Breast epithelium (tissue), 4 donors: ENCODE measurements around the gene SYT2. TPM values are rescaled to one million over a fixed set of nuclear protein-coding genes. Genes with fewer than 3 reads are reported as not detected.
"Not testable (repeated sequence)": the region's sequence is repeated elsewhere in the genome, so short reads cannot be mapped to it uniquely, and the experiment has no call there.

ENCODE experiments used
- DNase-seq, 2 donors: peaks; one replicate each; pipeline ENCODE4 v3.0.0-alpha.2; 2019; ENCODE audit warnings: low spot score in 2 of 2
- H3K27ac ChIP-seq, 2 donors: fragments of 200-600 bp; sonication (generic) in 1 of 2; one replicate each; pipeline ENCODE4 v1.5.1; 2016 to 2019; ENCODE audit warnings: mild to moderate bottlenecking in 1 of 2
- H3K27me3 ChIP-seq, 2 donors: fragments of 200-600 bp; sonication (generic) in 1 of 2; one replicate each; pipeline versions ENCODE4 v1.5.1 to v1.6.0; 2017 to 2019; ENCODE audit warnings: control low read depth in 1 of 2, mild to moderate bottlenecking in 1 of 2
- H3K36me3 ChIP-seq: fragments of 200-600 bp; one replicate; pipeline ENCODE4 v1.5.1; 2019
- H3K4me1 ChIP-seq, 2 donors: fragments of 200-600 bp; sonication (generic); one replicate each; pipeline ENCODE4 v1.5.1; 2016 to 2019; ENCODE audit warnings: control low read depth in 1 of 2
- H3K4me3 ChIP-seq, 3 donors: fragments of 200-600 bp; sonication (generic); 1 replicate in 2 of 3; 2 replicates in 1 of 3; pipeline ENCODE4 v1.5.1; 2016 to 2019; ENCODE audit warnings: mild to moderate bottlenecking in 3 of 3, moderate library complexity in 2 of 3
- H3K9me3 ChIP-seq, 2 donors: fragments of 200-600 bp; sonication (generic) in 1 of 2; one replicate each; pipeline ENCODE4 v1.5.1; 2016 to 2019; ENCODE audit warnings: control low read depth in 1 of 2
- POLR2A ChIP-seq: fragments of 450-650 bp; IDR thresholded peaks from one replicate; pipeline ENCODE4 v1.6.1; 2016; ENCODE audit warnings: antibody characterized with exemption, mild to moderate bottlenecking, moderate library complexity
- POLR2AphosphoS5 ChIP-seq, 3 donors: sonication (generic); formaldehyde crosslinking; IDR thresholded peaks; one replicate each; pipeline ENCODE4 v1.6.1; 2017; ENCODE audit warnings: antibody characterized with exemption in 3 of 3
- intact Hi-C: fragments of 100-400 bp; cut with DNase I; formaldehyde crosslinking; loops from one replicate; pipeline ENCODE4 v1.15.1; 2023; ENCODE audit warnings: low total_unique reads
- total RNA-seq, 3 donors: library from RNA; depleted of rRNA; stranded (reverse); fragments of >200 nt; gene quantifications; one replicate each; pipeline ENCODE4 v1.1.0, GENCODE V29; 2016
- TF ChIP-seq, protein P1 (sequence below), 3 donors: fragments of 450-650 bp; IDR thresholded peaks; one replicate each; pipeline ENCODE4 v1.5.1; 2016 to 2017; ENCODE audit warnings: antibody characterized with exemption in 3 of 3, mild to moderate bottlenecking in 3 of 3, moderate library complexity in 3 of 3

Gene SYT2
- total RNA-seq, 3 donors from 2014 or later = under 0.01 to 0.15 (median under 0.01) TPM

DNA sequence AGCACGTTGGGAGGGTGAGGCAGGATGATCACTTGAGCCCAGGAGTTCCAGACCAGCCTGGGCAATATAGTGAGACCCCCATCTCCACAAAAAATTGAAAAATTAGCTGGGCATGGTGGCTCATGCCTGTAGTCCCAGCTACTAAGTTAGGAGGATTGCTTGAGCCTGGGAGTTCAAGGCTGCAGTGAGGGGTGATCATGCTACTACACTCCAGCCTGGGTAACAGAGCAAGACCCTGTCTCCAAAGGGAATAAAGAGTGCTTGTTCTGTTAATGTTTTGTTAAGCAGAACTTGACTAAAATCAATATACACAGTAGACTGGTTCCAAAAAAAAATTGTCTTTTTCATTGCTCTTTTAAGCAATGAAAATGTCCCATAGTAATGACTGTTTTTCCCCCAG is 146.4 kb downstream of the SYT2 start:
- Histone ChIP-seq H3K9me3 (no peaks in the 10 kb centered on the region), H3K27me3 (no peaks in the 10 kb centered on the region), H3K27ac (peak overlapping the region in 1 of 2 donors; percentile 54), H3K4me3 (no peak overlapping the region), H3K4me1 (peaks cover 0 to 3% of the 10 kb centered on the region in 2 donors), H3K36me3 (no peaks in the 10 kb centered on the region)
- no peak for TF ChIP-seq POLR2A
- TF ChIP-seq, protein P1, sequence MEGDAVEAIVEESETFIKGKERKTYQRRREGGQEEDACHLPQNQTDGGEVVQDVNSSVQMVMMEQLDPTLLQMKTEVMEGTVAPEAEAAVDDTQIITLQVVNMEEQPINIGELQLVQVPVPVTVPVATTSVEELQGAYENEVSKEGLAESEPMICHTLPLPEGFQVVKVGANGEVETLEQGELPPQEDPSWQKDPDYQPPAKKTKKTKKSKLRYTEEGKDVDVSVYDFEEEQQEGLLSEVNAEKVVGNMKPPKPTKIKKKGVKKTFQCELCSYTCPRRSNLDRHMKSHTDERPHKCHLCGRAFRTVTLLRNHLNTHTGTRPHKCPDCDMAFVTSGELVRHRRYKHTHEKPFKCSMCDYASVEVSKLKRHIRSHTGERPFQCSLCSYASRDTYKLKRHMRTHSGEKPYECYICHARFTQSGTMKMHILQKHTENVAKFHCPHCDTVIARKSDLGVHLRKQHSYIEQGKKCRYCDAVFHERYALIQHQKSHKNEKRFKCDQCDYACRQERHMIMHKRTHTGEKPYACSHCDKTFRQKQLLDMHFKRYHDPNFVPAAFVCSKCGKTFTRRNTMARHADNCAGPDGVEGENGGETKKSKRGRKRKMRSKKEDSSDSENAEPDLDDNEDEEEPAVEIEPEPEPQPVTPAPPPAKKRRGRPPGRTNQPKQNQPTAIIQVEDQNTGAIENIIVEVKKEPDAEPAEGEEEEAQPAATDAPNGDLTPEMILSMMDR (IDR thresholded peaks at IDR 0.05) = no peak
- no peak for DNase-seq
- intact Hi-C loops = no loop called here

DNA sequence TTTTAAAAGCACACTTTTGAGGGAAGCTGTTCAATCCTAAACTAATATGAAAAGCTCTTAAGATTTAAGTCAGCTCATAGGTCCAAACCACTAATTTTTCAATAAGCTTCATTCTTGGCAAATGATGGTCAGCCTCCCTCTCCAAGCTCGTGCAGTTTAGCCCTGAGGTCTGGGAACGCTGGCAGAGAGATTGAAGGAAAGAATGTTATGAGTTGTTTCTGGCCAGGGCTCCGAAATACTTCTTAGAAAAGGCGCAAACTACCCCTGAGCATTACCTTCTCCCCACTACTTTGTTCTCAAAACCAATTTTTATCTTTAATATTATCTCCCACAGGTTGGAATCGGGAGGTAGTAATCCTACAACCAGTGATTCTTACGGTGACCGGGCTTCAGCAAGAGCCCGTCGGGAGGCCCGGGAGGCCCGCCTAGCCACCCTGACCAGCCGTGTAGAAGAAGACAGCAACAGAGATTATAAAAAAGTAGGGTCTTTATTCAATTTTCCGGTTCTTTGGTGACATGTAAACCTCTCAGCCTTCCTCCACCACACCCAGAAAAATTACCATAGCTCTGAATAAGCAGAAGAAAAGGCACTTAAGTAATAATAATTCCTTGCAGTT is 147.7 kb downstream of the SYT2 start:
- Histone ChIP-seq H3K4me1 (peaks cover 0 to 3% of the 10 kb centered on the region in 2 donors), H3K27me3 (no peaks in the 10 kb centered on the region), H3K9me3 (no peaks in the 10 kb centered on the region), H3K27ac (peak overlapping the region; percentile 56 to 64), H3K36me3 (no peaks in the 10 kb centered on the region), H3K4me3 (no peak overlapping the region)
- intact Hi-C loops = no loop called here
- DNase-seq = peak in 1 of 2 donors; percentile 50
- no peak for TF ChIP-seq POLR2A
- TF ChIP-seq POLR2AphosphoS5 (IDR thresholded peaks at IDR 0.05) = no peak
- TF ChIP-seq, protein P1 (IDR thresholded peaks at IDR 0.05) = no peak

DNA sequence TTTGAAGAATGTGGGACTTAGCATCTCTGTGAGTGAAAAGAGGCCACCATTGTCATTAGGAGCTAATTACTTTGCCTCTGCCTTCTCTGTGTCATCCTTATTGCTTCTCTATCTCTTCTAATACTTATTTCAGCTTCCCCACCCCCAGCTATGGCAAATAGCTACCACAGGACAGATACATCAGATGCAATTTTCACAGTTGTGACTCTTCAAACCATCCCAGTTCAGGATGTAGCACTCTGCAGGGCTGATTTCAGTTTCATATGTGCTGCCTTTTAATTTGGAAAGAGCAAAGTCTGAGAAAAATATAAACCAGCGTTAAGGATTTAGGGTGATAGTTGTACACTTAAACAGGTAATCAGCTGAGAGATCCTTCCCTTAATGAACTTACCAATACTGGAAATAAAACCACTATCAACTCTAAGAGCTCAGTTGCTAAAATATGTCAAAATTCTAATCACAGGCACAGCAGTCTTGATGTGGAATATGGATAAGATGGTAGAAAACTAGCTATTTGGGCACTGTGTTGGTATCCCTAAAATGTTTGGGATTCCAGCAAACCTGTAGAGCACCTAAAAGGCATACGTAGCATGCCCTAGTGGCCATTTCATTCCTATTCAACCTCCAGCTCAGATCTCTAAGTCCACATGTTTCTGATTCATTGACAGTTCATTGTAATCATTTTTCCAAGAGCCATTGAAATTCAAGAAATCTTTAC is 148.4 kb downstream of the SYT2 start:
- no peak for DNase-seq
- H3K4me1 ChIP-seq = peaks cover 0 to 3% of the 10 kb centered on the region in 2 donors
- TF ChIP-seq POLR2A = no peak
- TF ChIP-seq, protein P1 (IDR thresholded peaks at IDR 0.05) = peak in 1 of 3 donors; percentile 33
- H3K27ac ChIP-seq = peak overlapping the region; percentile 56 to 64
- no peaks in the 10 kb centered on the region for H3K36me3 ChIP-seq
- H3K4me3 ChIP-seq = no peak overlapping the region
- intact Hi-C loops = no loop called here
- no peaks in the 10 kb centered on the region for H3K27me3 ChIP-seq
- no peaks in the 10 kb centered on the region for H3K9me3 ChIP-seq

DNA sequence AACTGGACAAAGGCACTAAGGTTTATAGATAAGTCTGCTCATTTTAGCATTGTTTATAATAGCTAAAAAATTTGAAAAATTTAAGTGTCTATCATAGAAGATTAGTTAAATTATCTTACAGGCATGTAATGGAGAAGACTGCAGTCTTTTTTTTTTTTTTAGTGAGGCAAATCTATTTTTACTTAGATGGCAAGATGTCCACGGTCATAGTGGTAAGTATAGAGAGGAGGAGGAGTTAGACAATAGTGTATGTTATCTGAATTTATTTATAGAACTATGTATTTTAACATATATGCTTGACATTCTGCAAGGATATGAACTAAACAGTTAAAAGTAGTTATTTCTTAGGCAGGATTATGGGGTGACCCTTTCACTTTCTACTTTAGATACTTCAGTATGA is 149.0 kb downstream of the SYT2 start:
- Histone ChIP-seq H3K27me3 (no peaks in the 10 kb centered on the region), H3K36me3 (no peaks in the 10 kb centered on the region), H3K4me1 (peaks cover 0 to 2% of the 10 kb centered on the region in 2 donors), H3K27ac (no peak overlapping the region), H3K9me3 (no peaks in the 10 kb centered on the region), H3K4me3 (no peak overlapping the region)
- intact Hi-C loops = no loop called here
- no peak for DNase-seq
- TF ChIP-seq POLR2AphosphoS5 (IDR thresholded peaks at IDR 0.05) (no peak), POLR2A (no peak)
- TF ChIP-seq, protein P1 (IDR thresholded peaks at IDR 0.05) = no peak

DNA sequence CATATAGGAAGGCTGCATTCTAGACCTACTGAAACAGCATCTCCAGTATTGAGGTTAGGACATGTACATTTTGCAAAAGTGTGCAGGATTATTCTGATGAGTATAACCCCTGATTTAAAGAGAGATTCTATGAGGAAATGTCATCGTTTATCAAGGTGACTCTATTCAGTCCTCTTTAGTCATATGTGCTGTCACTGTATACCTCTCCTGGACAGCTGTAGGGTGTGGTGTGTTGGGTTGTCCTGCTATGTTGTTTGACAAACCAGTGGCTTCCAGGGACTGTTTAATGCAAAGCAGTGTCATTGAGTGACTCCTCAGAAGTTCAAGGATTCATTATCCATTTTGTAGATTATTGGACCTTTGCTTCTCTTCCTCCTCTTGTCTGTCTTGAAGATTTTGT is 152.6 kb downstream of the SYT2 start:
- H3K36me3 ChIP-seq, DNase-seq, H3K4me3 ChIP-seq, H3K4me1 ChIP-seq, intact Hi-C loops, H3K27me3 ChIP-seq, H3K27ac ChIP-seq, H3K9me3 ChIP-seq: not testable (repeated sequence)

DNA sequence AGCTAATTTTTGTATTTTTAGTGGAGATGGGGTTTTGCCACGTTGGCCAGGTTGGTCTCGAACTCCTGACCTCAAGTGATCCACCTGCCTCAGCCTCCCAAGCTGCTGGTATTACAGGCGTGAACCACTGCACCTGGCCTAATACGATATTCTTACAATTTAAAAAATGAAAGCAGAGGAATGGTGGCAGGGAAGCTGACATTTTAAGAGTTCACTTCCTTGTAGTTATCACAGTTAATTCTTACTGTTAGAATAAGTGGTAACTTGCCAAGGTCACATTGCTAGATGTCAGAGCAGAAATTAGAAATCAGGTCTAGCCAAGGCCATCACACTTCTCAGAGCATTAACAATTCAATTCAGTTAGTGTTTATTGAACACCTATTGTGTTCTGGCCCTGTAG is 154.2 kb downstream of the SYT2 start:
- peak overlapping the region in 1 of 2 donors; percentile 14 for H3K27ac ChIP-seq
- H3K36me3 ChIP-seq, H3K27me3 ChIP-seq, H3K4me3 ChIP-seq, H3K4me1 ChIP-seq, intact Hi-C loops, DNase-seq, H3K9me3 ChIP-seq: not testable (repeated sequence)

DNA sequence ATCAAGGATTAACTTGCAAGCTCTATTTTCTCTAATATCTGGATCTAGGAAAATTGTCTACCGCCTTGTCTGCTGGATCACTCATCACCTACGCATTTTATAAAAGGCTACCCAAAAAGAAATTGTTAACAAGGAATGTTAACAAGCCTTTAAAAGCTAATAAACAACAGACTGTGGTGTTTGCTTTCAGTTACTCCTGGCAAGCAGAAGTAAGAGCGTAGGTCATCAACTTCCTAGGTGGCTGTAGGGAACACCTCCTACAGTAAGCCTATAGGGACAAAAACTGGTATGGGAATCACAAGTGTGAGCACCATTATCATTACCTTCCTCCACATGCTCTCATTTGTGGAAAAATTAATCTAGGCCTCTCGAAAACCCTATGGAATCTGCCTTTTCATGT is 155.6 kb downstream of the SYT2 start:
- intact Hi-C loops = not testable (repeated sequence)

More for the DNA sequence above, 155.6 kb downstream of the SYT2 start:
- DNase-seq, H3K27me3 ChIP-seq, H3K4me3 ChIP-seq, H3K4me1 ChIP-seq, H3K36me3 ChIP-seq, H3K9me3 ChIP-seq: not testable (repeated sequence)
- H3K27ac ChIP-seq = peak overlapping the region in 1 of 2 donors; percentile 16
